GM04503 (cell line): ENCODE results near the gene AGXT.
A peak's percentile ranks its signal among the peaks of the same experiment; 100 is the strongest.

Source experiments
- DNase-seq: peaks from one replicate; pipeline ENCODE4 v3.0.0-alpha.2; 2012; ENCODE audit warnings: low read depth

AGXT gene

DNA sequence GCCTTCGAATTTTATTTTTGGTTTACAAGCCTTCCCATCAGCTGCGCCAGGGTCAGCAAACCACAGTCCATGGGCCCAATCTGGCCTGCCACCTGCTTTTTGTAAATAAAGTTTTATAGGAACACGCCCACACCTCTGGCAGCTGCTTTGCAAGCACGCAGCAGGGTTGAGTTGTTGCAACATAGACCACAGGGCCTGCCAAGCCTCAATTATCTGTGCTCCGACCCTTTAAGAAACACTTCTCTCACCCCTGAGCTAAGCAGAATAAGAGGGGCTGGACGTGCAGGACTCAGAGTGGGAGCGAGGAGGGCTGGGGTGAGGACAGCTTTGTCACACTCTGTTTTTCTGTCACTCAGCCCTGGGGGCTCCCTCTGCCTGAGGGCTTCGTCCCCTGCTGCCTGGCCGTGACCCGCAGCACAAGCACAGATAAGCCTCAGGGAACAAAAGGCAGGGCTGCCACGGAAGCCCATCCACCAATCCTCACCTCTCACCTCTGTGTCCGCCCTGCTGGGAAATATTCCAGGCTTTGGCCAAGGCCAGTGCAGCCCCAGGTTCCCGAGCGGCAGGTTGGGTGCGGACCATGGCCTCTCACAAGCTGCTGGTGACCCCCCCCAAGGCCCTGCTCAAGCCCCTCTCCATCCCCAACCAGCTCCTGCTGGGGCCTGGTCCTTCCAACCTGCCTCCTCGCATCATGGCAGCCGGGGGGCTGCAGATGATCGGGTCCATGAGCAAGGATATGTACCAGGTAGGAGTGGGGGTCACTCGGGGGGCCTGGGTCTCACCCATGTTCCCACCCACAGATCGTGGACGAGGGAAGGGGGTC is at the start of gene AGXT:
Gene AGXT, plus strand, starts transcription at position 539 of the 823 bp plus-strand sequence. Its CDS starts 42 bp downstream, at position 581.
- DNase-seq = no peak

DNA sequence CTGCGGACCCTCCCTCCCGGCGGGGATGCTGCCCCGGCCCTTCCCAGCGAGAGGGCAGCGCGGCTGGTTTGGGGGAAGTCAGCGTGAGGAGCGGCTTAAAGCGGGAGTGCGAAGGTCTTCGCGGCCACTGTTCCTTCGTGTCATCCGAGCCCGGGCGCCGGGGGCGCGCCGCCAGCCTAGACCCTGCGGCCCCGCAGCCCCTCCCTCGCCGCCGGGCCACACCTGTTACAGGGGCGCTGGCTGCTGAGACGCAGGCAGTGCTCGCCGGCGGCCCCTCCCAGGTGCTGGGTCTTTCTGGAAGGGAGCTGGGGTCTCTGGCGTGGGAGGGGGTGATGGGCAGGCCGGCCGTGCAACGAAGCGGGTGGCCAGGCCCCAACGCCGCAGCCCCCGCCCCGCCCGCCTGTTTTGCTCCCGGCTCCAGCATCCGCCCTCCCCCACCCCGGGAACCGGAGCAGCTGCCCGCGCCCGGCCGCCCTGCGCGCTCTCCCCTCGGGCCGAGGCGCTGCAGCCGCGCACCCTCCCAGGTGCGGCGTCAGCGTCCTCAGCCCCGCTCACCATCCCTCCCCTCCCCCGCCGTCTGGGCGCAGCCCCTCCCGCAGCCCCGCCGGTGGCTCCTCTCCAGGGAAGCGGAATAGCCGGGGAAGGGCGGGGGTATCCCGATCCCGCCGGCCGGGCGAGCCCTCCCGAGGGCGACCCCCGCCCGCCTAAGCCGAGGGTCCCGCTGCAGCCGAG is 49.3 kb upstream of the AGXT start:
- DNase-seq = no peak

DNA sequence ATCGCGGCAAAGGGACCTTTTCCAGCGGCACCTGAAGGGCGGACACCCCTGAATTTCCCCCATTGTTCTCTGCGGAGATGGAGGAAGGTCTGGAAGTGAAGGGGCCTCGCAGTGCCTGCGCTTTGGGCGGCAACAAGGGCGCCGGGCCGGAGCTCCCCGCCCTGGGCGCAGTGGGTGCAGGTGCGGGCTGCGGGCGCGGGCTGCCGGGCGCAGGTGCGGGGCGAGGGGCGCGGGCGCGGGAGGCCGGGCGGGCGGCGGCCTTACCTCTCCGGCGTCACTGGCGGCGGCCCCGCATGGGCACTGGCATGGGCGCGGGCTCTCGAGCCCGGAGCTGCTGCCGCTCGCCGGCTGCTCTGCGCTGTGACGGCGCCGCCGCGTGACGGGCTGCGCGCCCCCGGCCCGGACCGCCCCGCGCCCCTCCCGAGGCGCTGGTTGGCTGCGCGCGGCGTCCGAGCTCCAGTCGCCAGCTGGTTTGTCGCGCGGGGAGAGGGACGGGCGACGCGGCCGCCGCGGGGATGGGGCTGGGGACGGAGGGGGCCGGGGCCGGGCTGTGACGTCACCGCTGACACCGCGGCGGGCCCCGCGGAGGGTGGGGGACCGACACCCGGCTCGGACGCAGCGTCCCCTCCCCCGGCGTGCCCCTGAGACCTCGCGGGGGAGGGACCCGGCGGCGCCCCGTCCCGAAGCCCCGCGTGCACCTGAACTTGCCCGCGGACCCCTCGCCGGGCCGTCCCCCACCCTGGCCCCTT is 48.6 kb upstream of the AGXT start, which contains the start of gene KIF1A:
Gene KIF1A, minus strand, starts transcription at position 362 of the 749 bp plus-strand sequence. CDS start 22,467 bp downstream, outside the sequence.
- DNase-seq = no peak

DNA sequence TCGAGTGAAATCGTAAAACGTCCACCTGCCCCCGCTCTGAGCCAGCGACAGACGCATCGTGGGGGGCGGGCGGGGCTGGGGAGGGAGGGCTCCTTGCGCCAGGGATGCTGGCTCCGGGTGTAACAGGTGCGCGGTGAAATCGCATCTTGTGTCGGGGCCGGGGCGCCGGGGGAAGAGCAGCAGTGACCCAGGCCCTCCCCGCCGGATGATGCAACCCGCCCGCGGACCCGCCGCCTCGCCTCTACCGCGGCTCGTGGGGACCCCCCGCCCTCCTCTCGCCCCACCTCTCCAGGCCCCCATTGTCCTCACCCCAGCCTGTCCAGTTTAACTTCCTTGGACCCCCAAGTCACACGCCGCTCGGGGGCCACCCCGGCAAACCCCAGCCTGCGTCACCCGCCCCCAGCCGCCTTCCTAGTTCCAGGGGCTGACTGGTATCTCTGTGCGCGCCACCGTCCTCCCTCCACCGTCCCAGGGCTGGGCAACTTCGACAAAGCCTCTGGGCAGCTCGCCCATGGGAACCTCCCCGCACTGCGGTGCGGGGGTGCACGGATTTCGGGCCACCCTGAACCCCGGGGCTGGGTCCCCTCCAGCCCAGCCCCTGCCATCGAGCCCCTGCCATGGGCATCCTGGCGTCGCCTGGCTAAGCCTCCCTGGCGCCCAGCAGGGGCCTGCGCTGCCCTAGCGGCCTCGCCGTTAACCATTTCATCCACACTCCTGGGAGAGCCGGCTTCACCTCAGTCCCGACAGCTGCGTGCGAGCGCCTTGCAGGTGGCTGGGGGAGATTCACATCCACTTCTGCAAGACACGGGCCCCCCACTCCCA is 47.8 kb upstream of the AGXT start:
- no peak for DNase-seq

DNA sequence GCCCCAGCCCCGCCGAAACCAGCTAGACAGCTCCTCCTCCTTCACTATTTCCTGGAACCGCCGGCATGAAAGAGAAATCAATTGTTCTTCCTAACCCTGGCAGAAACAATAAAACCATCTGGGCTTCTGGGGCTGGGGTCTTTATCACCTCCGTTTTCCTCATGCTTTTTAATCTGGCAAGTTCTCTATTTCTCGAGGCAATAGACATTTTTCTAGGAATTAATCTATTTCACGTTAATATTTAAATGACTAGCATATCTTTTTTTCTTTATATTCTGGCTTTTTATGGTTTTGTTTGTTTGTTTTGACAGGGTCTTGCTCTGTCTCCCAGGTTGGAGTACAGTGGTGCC is 47.2 kb upstream of the AGXT start:
- DNase-seq = no peak

DNA sequence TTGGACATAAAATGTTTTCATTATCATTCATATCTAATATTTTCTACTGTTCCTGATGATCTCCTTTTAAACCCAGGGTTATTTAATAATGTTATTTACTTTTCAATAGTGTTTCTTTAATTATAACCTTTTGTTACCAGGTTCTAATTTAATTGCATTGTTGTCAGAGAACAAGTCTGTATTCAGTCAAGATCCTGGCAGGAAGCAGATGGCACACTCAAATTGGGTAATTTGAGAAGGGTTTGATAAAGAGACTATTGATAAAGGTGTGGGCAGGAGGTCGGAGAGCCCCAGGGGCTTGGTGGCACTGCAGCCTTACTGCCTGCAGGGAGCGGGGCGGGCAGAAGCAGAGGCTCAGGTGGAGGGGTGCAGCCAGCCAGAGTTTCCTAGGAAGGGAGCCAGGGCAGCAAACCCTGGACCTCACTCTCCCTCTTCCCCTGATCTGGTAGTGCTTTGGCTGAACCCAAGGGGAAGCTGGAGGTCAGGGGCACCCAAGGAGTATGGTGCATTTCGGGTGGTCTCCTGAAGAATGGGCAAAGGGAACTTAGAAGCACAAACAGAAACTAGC is 46.3 kb upstream of the AGXT start:
- no peak for DNase-seq

DNA sequence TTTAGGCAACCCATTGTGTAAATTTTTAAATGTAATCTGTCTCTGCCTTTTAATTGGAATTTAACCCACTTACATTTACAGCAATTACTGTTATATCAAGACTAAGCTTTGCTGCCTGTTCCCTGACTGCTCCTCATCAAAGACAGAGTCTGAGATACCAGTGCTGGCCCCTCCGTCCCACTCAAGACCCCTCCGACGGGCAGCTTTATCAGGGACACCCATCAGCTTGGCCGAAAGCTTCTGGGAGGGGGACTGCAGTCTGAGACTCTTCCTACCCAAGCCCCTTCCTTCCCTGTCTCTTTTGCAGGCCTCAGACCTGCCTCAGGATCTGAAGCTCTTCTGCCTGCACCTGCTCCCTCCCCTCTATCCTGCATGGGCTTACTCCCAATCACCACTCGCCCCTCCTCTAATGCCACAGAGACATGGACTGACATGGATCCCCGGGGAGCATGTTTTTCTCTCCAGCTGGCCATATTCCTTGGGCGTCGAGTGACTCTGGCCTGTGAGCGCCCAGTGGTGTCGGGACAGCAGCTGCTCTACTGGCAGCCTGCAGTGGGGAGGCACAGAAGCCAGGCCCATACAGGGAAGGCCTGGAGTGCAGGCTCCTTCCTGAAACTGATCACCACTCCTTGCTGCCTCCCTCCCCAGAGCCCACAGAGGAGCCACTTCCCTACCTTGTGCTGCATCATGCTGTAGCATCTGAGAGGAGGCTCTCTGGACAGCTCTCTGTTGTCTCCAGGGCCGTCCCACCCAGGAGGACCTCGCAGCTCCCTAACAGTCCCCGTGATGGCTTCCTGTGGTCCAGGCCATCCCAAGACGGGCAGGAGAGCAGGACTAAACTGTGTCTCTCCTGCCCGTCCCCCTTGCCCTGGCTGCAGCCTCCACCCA is 44.9 kb upstream of the AGXT start:
- no peak for DNase-seq

DNA sequence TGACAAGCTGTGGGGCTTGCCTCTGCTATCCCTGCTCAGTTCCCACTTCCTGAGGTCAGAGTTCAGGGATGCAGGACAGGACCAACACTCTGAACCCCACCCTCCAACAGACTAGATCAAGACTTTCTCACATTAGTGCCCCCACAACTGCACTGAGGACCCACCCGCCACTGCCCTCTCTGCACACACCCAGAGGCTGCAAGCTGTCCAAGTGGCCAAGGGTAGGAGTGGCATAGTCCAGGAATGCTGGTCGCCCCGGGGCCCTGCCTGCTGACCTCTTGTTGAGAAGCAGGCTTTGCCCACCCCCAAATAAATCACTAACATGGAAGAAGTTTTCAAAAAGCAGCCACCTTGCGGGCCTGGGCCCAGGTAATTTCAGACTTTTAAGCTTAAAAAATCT is 43.1 kb upstream of the AGXT start:
- DNase-seq = no peak

DNA sequence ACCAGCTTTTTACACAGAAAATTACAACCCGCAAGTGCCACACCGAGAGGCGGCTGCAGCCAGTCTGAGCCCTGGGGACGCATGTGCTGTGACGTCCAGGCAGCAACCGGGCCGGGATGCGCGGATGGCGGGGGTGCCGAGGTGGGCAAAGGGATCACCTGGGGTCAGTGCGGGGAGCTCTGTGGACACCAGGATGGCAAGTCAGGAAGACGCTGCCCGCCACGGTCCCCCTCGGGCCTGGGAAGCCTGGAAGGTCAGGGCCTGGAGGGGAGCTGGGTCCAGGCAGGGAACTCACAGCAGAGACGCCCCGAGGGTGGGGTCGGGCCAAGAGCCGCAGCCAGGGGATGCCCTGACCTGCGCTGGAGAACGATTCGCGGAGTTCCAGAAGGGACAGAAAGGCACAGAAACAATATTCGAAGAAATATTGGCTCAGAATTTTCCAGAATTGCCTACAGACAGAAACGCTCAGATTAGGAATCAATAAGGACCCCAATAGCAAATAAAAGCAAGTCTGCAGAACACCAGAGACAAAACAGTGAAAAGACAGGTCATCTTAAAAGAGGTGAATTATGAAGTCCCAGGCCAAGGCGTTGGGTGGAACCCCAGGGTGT is 36.9 kb upstream of the AGXT start:
- no peak for DNase-seq

DNA sequence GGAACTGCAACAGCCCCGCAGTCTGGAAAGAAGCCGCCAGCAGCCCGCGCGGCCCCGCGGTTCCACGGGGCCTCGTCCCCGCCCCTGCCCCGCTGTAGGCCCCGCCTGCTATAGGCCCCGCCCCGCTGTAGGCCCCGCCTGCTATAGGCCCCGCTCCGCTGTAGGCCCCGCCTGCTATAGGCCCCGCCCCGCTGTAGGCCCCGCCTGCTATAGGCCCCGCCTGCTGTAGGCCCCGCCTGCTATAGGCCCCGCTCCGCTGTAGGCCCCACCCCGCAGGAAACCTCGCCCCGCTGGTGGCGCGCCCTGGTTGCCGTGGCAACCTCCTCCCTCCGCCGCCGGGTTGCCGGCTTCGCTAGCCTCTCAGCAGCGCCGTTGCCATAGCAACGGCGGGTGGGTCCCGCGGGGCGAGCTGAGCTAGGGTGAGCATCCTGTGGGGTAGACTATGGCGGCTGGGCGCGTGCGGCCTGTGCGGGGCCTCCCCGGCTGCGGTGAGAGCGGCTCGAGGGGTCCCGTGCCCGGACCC is 36.4 kb upstream of the AGXT start:
- DNase-seq = no peak

DNA sequence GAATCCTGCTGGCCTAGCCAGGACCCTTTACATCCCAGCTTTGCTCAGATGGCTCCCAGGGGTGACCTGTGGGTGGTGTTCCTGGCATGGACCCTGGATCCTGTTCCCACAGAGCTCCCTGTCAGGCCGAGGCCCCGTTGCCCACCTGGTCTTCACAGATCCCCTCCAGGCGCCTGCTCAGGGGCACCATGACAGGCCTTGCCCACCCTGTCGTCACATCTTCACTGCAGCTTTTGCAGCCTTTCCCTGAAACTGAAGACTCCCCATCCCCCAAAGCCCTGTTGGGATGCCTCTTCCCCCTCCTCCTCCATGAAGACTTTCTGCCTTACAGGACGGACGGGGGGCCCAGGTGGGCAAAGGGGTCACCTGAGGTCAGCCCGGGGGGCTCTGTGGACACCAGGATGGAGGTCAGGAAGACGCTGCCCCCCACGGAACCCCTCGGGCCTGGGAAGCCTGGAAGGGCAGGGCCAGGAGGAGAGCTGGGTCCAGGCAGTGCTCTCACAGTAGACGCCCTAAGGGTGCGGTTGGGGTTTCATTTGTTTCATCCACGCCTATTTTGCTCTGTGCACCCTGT is 35.6 kb upstream of the AGXT start:
- no peak for DNase-seq

DNA sequence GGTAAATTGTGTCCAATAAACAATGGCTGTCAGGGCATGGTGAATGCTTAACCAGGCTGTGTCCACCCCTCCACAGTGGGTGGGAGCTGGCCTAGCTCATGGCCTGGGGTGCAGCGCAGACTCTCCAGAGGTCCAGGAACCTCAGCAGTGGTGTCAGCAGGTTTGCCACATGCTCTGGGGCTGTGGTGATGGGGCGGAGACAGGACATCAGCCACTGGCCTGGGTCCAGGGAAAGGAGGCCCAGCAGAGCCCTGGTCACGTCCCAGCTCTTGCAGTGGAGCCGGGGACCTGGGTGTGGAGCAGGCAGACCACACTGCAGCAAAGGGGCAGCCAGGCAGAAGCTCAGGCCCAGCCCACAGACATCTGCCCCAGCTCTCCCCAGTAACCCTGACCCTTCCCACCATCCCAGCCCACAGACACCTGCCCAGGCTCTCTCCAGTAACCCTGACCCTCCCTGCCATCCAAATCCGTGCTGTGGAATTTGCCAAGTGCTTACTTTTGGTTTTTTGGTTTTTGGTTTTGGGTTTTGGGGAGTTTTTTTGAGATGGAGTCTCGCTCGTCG is 34.8 kb upstream of the AGXT start:
- DNase-seq = no peak

DNA sequence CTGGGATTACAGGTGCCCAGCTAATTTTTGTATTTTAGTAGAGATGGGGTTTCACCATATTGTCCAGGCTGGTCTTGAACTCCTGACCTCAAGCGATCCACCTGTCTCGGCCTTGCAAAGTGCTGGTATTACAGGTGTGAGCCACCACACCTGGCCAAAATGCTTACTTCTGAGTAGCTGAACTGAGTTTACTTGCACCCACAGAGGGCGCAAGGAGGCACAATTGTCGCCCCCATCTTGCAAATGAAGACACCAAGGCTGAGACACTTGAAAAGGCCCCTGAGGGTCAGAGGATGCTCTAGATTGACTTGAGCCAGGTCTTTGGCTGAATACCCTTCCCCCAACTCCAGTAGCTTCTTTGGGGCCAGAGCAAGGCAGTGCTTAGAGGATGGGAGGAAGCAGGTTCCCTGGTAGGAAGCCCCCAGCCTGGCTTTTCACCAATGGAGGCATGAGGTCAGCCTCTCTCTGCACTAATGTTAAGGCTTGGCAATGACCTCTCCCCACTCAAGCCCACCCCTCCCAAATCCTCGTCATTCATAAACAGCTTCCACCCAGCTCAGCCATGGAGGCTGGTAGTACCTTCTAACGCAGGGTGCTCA is 34.1 kb upstream of the AGXT start:
- DNase-seq = no peak

DNA sequence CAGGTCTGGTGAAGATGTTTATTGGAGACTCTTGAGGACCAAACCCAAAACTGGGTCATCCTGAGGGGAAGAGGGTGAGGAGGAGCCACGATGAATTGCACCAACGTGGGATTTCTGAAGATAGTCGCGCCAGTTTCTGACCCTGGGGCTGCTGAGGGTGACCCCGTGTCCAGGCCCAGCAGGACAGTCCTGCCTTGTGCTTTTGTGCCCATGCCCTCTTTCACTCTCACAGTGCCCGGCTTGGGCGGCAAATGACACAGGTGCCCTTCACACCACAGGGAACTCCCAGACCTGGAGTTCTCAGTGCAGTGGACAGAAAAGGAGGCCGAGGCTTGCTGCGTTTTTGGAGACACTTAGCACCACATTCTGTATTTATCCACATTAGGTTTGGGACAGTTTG is 33.1 kb upstream of the AGXT start:
- no peak for DNase-seq

DNA sequence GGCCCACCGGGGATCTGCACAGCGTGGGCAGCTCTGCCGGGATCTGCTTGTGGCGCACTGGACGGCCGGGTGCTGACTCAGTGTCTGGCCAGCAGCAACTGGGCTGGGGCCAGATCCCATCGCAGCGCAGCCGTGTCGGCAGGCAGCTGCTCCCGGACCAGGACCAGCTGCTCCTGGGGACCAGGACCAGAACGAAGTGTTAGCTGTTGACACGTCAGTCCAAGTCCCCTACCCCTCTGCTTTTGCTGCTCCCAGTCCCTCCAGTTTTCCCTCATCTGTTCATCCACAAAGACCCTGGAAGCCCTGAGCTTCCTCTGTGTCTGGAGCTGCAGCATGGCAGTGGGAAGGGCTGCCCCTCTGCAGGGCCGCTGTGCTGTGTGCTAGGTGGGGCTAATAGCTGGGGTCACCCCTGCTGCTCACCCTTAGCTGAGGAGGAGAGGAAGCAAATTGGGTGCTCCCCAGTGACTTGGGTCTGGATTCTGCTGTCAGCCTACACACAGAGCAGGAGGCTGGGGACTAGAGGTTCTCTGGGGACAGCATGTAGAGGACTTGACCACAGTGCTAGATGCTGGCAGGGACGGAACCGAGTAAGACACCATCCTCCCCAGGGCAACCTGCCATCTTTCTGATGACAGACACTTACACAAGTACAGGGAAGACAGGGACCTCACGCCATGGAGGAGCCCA is 31.7 kb upstream of the AGXT start:
- peak; percentile 10 for DNase-seq

DNA sequence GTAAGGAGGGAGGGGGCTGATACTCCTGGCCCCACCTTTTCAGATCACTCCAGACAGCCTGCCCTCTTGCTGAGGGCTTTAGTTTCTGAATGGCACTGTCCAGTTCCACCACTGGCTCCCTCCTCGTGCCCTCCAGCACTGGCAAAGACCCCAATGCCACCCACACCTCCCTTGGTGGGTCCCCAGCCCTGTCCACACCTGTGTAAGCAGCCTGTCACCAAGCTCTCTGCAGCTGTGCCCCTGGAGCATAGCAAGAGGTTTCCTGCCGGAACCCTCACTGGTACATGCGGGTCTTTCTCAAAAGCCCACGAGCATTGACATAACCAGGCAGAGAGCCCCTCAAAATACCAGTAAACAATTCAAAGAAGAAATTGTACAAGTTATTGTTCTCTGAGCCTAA is 31.0 kb upstream of the AGXT start:
- DNase-seq = no peak

DNA sequence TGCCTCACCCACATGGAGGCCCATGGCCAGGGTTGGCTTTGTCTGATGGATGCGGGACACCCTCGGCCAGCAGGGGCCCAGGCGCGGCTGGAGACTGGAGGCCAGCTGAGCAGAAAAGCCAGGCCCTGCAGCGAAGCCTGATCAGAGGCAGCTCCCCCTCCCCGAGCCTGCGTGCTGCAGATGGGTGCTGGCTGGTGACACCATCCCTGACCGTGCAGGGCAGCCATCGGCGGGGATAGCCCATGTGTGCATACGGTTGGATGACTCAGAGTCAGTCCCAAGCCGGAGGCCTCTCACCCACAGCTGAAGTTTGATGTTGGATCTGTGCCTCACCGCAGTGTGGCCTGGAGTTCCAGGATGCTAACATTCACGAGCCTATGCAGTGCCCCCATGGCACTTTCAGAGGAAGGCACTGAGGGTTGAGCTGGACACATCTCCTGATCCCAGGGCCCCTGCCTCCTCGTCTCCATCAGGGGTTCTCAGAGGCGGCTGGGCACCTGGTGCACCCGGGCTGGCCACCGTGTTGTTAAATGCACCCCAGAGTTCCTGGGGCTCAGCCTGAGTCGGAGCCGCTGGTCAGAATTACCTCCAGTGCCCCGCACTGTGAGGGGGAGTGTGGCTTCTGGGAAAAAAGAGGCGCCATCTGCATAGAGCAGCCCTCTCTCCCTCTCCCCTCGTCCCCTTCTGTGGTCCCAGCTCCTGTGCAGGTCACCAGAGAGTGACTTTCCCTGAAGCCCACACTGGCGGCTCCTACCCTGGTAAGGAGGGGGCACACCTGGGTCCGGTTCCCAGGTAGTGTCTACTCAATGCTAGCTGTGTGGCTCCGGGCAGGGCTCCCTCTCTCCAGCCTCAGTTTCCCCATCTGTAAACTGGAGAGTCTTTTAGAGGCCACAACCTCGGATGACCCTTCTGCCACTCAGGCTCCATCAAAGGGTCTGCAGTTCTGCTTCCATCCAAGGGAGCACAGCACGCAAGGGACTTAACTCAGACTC is 29.2 kb upstream of the AGXT start:
- no peak for DNase-seq
